Measurements from ENCODE around the gene CEACAM16.

GRCh38 chr19:44705502-44706010 is 6.6 kb downstream of the CEACAM16 start:
- no peak for TF ChIP-seq POLR2A (IDR thresholded peaks at IDR 0.05; ENCODE audit: low read depth, low read length)
- TF ChIP-seq SPI1 (IDR thresholded peaks at IDR 0.05; ENCODE audit: low read depth, low read length) = no peak
